IPS-11a (cell line): ENCODE measurements around the gene SLC6A19.
"Not testable (repeated sequence)": the region's sequence is repeated elsewhere in the genome, so short reads cannot be mapped to it uniquely, and the experiment has no call there.

ENCODE experiments used
- H3K4me3 ChIP-seq: one replicate; pipeline ENCODE4 v1.5.1; 2013; ENCODE audit warnings: low read depth, low read length, control low read depth

SLC6A19 gene

GRCh38 chr5:1201327-1202025 is at the start of gene SLC6A19:
SLC6A19 (plus strand) TSS chr5:1201595; CDS start chr5:1201651, 56 bp downstream.
- H3K4me3 ChIP-seq, result no peak within 1 kb of the TSS

- H3K4me3 ChIP-seq, result no peak overlapping the region
Measured at GRCh38 chr5:1152156-1152555, 49.2 kb upstream of the SLC6A19 start.

GRCh38 chr5:1152771-1153282 is 48.6 kb upstream of the SLC6A19 start:
- no peak overlapping the region for H3K4me3 ChIP-seq

GRCh38 chr5:1153428-1153827 is 48.0 kb upstream of the SLC6A19 start:
- H3K4me3 ChIP-seq, result no peak overlapping the region

- H3K4me3 ChIP-seq, result peak overlapping the region; percentile 13
Measured at GRCh38 chr5:1155191-1156032, 46.0 kb upstream of the SLC6A19 start.

- peak overlapping the region; percentile 13 for H3K4me3 ChIP-seq
Measured at GRCh38 chr5:1156033-1156753, 45.2 kb upstream of the SLC6A19 start.

GRCh38 chr5:1156754-1157460 is 44.5 kb upstream of the SLC6A19 start:
- H3K4me3 ChIP-seq, result no peak overlapping the region

GRCh38 chr5:1157461-1157986 is 43.9 kb upstream of the SLC6A19 start:
- H3K4me3 ChIP-seq, result not testable (repeated sequence)

GRCh38 chr5:1158647-1159340 is 42.6 kb upstream of the SLC6A19 start:
- no peak overlapping the region for H3K4me3 ChIP-seq

- no peak overlapping the region for H3K4me3 ChIP-seq
Measured at GRCh38 chr5:1159341-1159675, 42.1 kb upstream of the SLC6A19 start.

GRCh38 chr5:1159774-1160406 is 41.5 kb upstream of the SLC6A19 start:
- no peak overlapping the region for H3K4me3 ChIP-seq

- no peak overlapping the region for H3K4me3 ChIP-seq
Measured at GRCh38 chr5:1161108-1161832, 40.1 kb upstream of the SLC6A19 start.

- no peak overlapping the region for H3K4me3 ChIP-seq
Measured at GRCh38 chr5:1161833-1162229, 39.6 kb upstream of the SLC6A19 start.

- H3K4me3 ChIP-seq, result no peak overlapping the region
Measured at GRCh38 chr5:1162276-1162675, 39.1 kb upstream of the SLC6A19 start.

GRCh38 chr5:1162751-1163150 is 38.6 kb upstream of the SLC6A19 start:
- no peak overlapping the region for H3K4me3 ChIP-seq

- no peak overlapping the region for H3K4me3 ChIP-seq
Measured at GRCh38 chr5:1163366-1163765, 38.0 kb upstream of the SLC6A19 start.

GRCh38 chr5:1163879-1164278 is 37.5 kb upstream of the SLC6A19 start:
- no peak overlapping the region for H3K4me3 ChIP-seq

GRCh38 chr5:1164696-1165630 is 36.4 kb upstream of the SLC6A19 start:
- no peak overlapping the region for H3K4me3 ChIP-seq
